Hepatocyte (in vitro differentiated cells): Measurements from ENCODE around the gene DNTT.

Experiments
- EZH2 ChIP-seq: fragments of 200-600 bp; sonication (generic); IDR thresholded peaks from 2 replicates; pipeline ENCODE4 v1.6.1; 2016; ENCODE audit warnings: antibody characterized with exemption, mild to moderate bottlenecking, borderline replicate concordance
- EZH2phosphoT487 ChIP-seq: fragments of 200-600 bp; sonication (generic); IDR thresholded peaks from one replicate; pipeline ENCODE4 v1.6.1; 2018; ENCODE audit warnings: antibody characterized with exemption, mild to moderate bottlenecking, low read depth, moderate library complexity; ENCODE audit not compliant: unreplicated experiment, severe bottlenecking
- TF ChIP-seq, protein P1 (sequence below): fragments of 200-600 bp; sonication (generic); IDR thresholded peaks from 2 replicates; pipeline ENCODE4 v1.5.1; 2016; ENCODE audit warnings: antibody characterized with exemption, mild to moderate bottlenecking; ENCODE audit not compliant: poor library complexity

DNA sequence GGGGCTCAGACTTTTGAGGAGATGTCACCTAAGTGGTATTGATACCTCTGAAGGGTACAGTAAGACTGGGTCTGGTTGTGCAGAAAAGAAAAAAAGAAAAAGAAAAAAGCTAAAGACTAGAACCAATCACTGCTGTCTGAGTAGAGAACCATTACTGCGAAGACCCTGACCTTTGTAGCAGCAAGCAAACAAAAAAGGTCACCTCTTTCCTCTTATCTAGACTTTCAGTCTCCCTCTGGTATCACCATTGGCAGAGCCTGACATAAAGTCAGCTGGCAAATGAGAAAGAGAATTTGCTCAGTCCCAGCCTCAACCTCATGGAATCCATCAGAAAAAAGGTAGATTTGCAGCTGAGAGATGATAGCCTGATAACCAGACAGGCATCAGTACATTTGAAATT lies 2.6 kb upstream of the DNTT start:
- TF ChIP-seq EZH2 (no peak), EZH2phosphoT487 (no peak)
- TF ChIP-seq, protein P1, sequence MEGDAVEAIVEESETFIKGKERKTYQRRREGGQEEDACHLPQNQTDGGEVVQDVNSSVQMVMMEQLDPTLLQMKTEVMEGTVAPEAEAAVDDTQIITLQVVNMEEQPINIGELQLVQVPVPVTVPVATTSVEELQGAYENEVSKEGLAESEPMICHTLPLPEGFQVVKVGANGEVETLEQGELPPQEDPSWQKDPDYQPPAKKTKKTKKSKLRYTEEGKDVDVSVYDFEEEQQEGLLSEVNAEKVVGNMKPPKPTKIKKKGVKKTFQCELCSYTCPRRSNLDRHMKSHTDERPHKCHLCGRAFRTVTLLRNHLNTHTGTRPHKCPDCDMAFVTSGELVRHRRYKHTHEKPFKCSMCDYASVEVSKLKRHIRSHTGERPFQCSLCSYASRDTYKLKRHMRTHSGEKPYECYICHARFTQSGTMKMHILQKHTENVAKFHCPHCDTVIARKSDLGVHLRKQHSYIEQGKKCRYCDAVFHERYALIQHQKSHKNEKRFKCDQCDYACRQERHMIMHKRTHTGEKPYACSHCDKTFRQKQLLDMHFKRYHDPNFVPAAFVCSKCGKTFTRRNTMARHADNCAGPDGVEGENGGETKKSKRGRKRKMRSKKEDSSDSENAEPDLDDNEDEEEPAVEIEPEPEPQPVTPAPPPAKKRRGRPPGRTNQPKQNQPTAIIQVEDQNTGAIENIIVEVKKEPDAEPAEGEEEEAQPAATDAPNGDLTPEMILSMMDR, result no peak
